NT2/D1 (cell line): ENCODE data around the gene TP53I11.

Experiments used
- DNase-seq: peaks from one replicate; pipeline ENCODE4 v3.0.0-alpha.2; 2011; ENCODE audit warnings: low read depth, low spot score
- H3K27me3 ChIP-seq: 2 replicates; pipeline ENCODE4 v1.6.0; 2011; ENCODE audit warnings: mild to moderate bottlenecking; ENCODE audit not compliant: insufficient read length, insufficient read depth
- H3K36me3 ChIP-seq: 2 replicates; pipeline ENCODE4 v1.6.1; 2011; ENCODE audit warnings: mild to moderate bottlenecking, low read length, mixed read lengths; ENCODE audit not compliant: insufficient read depth, insufficient read length
- H3K4me1 ChIP-seq: 2 replicates; pipeline ENCODE4 v1.5.1; 2011; ENCODE audit not compliant: insufficient read depth, insufficient read length
- H3K4me3 ChIP-seq: 2 replicates; pipeline ENCODE4 v1.5.1; 2011; ENCODE audit warnings: low read depth; ENCODE audit not compliant: insufficient read length
- H3K9ac ChIP-seq: 2 replicates; pipeline ENCODE4 v1.6.0; 2011; ENCODE audit warnings: low read depth; ENCODE audit not compliant: insufficient read length
- H3K9me3 ChIP-seq: 2 replicates; pipeline ENCODE4 v1.5.1; 2011; ENCODE audit warnings: mild to moderate bottlenecking, low read length; ENCODE audit not compliant: insufficient read depth
- SUZ12 ChIP-seq: IDR thresholded peaks from 2 replicates; pipeline ENCODE4 v1.6.1; 2011; ENCODE audit not compliant: insufficient read length, insufficient read depth; ENCODE audit errors: extremely low read depth
- YY1 ChIP-seq: IDR thresholded peaks from 2 replicates; pipeline ENCODE4 v1.6.1; 2011; ENCODE audit not compliant: insufficient read length, insufficient read depth
- ZNF274 ChIP-seq: IDR thresholded peaks from 2 replicates; pipeline ENCODE4 v1.6.1; 2011; ENCODE audit warnings: mild to moderate bottlenecking, low read depth, low read length

Gene TP53I11

DNA sequence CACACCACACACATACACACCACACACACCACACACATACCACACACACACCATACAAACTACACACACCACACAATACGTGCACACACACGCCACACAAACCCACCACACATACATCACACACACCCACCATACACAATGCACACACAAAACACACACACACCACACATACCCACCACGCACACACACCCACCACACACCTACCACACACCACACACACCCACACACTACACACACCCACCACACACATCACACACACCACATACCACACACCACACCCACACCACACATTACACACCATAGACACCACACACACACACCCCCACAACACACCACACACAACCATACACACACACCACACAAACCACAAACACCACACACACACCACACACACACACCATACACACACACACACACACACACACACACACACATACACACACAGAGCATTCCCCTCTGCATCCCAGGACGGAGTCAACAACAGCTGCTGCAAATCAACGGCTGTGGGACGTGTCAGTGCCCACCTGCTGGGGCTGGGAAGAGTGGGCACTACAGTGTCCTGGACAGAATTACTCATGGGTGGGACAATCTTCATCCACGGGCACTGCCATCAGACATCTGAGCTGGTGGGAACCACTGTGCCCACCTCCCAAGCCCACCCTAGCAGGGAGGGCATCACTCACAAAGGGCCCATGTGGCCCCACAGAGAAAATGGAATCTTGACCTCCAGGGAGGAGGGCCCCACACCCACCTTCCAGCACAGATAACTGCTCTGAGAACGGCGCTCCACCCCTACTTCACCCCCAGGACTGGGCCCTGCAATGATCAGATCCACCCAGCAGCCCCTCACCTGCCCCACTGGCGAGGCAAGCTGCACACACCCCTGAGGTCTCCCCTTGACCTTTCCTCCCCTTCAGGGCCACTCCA is 8.4 kb downstream of the TP53I11 start:
- H3K4me1 ChIP-seq: peaks cover 66% of the 10 kb centered on the region
- peak overlapping the region; percentile 24 for H3K9ac ChIP-seq
- TF ChIP-seq YY1 (no peak), SUZ12 (no peak), ZNF274 (no peak)
- H3K36me3 ChIP-seq: peaks cover 45% of the 10 kb centered on the region
- H3K27me3 ChIP-seq: no peaks in the 10 kb centered on the region
- H3K9me3 ChIP-seq: no peaks in the 10 kb centered on the region
- H3K4me3 ChIP-seq: peak overlapping the region; percentile 2
- no peak for DNase-seq

- Histone ChIP-seq H3K27me3 (no peaks in the 10 kb centered on the region), H3K4me1 (peaks cover 72% of the 10 kb centered on the region), H3K4me3 (peak overlapping the region; percentile 2), H3K36me3 (peaks cover 43% of the 10 kb centered on the region), H3K9me3 (no peaks in the 10 kb centered on the region), H3K9ac (peak overlapping the region; percentile 24)
- no peak for TF ChIP-seq YY1
- no peak for TF ChIP-seq SUZ12
- no peak for TF ChIP-seq ZNF274
- DNase-seq: no peak
These were observed 9.2 kb downstream of the TP53I11 start for GRCh38 chr11:44941259-44942021.

GRCh38 chr11:44940835-44941234 is 9.8 kb downstream of the TP53I11 start:
- no peak overlapping the region for H3K4me3 ChIP-seq
- no peak overlapping the region for H3K9ac ChIP-seq
- no peak for DNase-seq
- peaks cover 41% of the 10 kb centered on the region for H3K36me3 ChIP-seq
- H3K4me1 ChIP-seq: peaks cover 72% of the 10 kb centered on the region
- TF ChIP-seq SUZ12: no peak
- no peak for TF ChIP-seq ZNF274
- no peaks in the 10 kb centered on the region for H3K27me3 ChIP-seq
- H3K9me3 ChIP-seq: no peaks in the 10 kb centered on the region

DNA sequence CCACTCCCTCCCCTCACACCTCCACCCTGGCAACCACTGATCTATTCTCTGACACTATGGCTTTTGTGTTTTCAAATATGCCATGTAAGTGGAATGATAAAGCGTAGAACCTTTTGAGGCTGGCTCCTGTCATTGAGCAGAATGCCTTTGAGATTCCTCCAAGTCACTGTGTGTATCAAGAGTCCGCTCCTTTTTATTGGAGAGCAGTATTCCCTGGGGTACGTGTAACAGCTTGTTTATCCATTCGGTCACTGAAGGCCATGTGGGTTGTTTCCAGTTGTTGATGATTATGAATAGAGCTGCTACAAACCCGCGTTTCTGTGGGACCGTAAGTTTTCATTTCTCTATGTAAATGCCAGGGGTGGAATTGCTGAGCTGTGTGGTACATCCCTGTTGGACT is 10.3 kb downstream of the TP53I11 start:
- Histone ChIP-seq H3K4me3 (no peak overlapping the region), H3K4me1 (peaks cover 70% of the 10 kb centered on the region), H3K27me3 (no peaks in the 10 kb centered on the region), H3K9me3 (no peaks in the 10 kb centered on the region), H3K9ac (no peak overlapping the region), H3K36me3 (peaks cover 42% of the 10 kb centered on the region)
- DNase-seq: no peak
- TF ChIP-seq YY1 (no peak), ZNF274 (no peak), SUZ12 (no peak)

GRCh38 chr11:44939673-44940395 is 10.8 kb downstream of the TP53I11 start:
- H3K27me3 ChIP-seq: no peaks in the 10 kb centered on the region
- no peak for TF ChIP-seq YY1
- DNase-seq: no peak
- no peak overlapping the region for H3K9ac ChIP-seq
- no peaks in the 10 kb centered on the region for H3K9me3 ChIP-seq
- peaks cover 47% of the 10 kb centered on the region for H3K36me3 ChIP-seq
- H3K4me3 ChIP-seq: no peak overlapping the region
- H3K4me1 ChIP-seq: peaks cover 70% of the 10 kb centered on the region

- peaks cover 57% of the 10 kb centered on the region for H3K36me3 ChIP-seq
- H3K9ac ChIP-seq: peak overlapping the region; percentile 12
- no peaks in the 10 kb centered on the region for H3K27me3 ChIP-seq
- H3K9me3 ChIP-seq: no peaks in the 10 kb centered on the region
- H3K4me1 ChIP-seq: peaks cover 62% of the 10 kb centered on the region
- no peak for DNase-seq
- H3K4me3 ChIP-seq: no peak overlapping the region
- TF ChIP-seq SUZ12 (no peak), ZNF274 (no peak), YY1 (no peak)
These were observed 12.5 kb downstream of the TP53I11 start for GRCh38 chr11:44938066-44938691.
